Tibial nerve (tissue), 4 donors: ENCODE measurements around the gene HEATR5B. TPM values are rescaled to one million over a fixed set of nuclear protein-coding genes. Genes with fewer than 3 reads are reported as not detected.

Experiments used
- DNase-seq, 2 donors: peaks; one replicate each; pipeline ENCODE4 v3.0.0-alpha.2; 2019; ENCODE audit warnings: low spot score in 2 of 2
- H3K27ac ChIP-seq, 4 donors: fragments of 200-600 bp; sonication (generic) in 3 of 4; one replicate each; pipeline ENCODE4 v1.5.1; 2017 to 2019; ENCODE audit warnings: mild to moderate bottlenecking in 1 of 4
- H3K27me3 ChIP-seq, 2 donors: fragments of 200-600 bp; sonication (generic) in 1 of 2; one replicate each; pipeline versions ENCODE4 v1.5.1 to v1.6.0; 2017 to 2019
- H3K36me3 ChIP-seq, 3 donors: fragments of 200-600 bp; sonication (generic); one replicate each; pipeline ENCODE4 v1.5.1; 2018 to 2019
- H3K4me1 ChIP-seq, 4 donors: fragments of 200-600 bp; sonication (generic) in 3 of 4; one replicate each; pipeline ENCODE4 v1.5.1; 2017 to 2019
- H3K4me3 ChIP-seq, 4 donors: fragments of 200-600 bp; sonication (generic) in 3 of 4; one replicate each; pipeline ENCODE4 v1.5.1; 2017 to 2019; ENCODE audit warnings: mild to moderate bottlenecking in 1 of 4, moderate library complexity in 1 of 4
- H3K9me3 ChIP-seq, 4 donors: fragments of 200-600 bp; sonication (generic) in 3 of 4; one replicate each; pipeline ENCODE4 v1.5.1; 2017 to 2019
- EP300 ChIP-seq, 2 donors: sonication (generic); formaldehyde crosslinking; IDR thresholded peaks; one replicate each; pipeline ENCODE4 v1.6.1; 2017; ENCODE audit warnings: antibody characterized with exemption in 2 of 2, mild to moderate bottlenecking in 1 of 2
- POLR2A ChIP-seq, 2 donors: fragments of 450-650 bp; IDR thresholded peaks; one replicate each; pipeline ENCODE4 v1.6.1; 2017; ENCODE audit warnings: antibody characterized with exemption in 2 of 2, mild to moderate bottlenecking in 2 of 2, moderate library complexity in 2 of 2
- WGBS, 2 donors: methylation state at CpG; one replicate each; pipeline ENCODE4 v1.1.5; 2018; 5-methylcytosine and 5-hydroxymethylcytosine counted together
- total RNA-seq, 4 donors: library from RNA; depleted of rRNA; stranded (reverse); fragments of >200 nt; gene quantifications; one replicate each; pipeline ENCODE4 v1.1.0, GENCODE V29; 2016
- TF ChIP-seq, protein P1 (sequence below), 5 experiments: fragments of 200-600 bp in 3 of 5; fragments of 450-650 bp in 2 of 5; sonication (generic) in 3 of 5; IDR thresholded peaks; one replicate each; pipeline ENCODE4 v1.5.1; 2016 to 2019; ENCODE audit warnings: antibody characterized with exemption in 5 of 5, mild to moderate bottlenecking in 3 of 5, moderate library complexity in 2 of 5

HEATR5B gene
- total RNA-seq, 4 donors from 2014 or later, result 26.7 to 45.8 (median 35.9) TPM

GRCh38 chr2:37102588-37102987 lies 18.4 kb upstream of the HEATR5B start:
- no peak for DNase-seq
- Histone ChIP-seq H3K4me1 (no peaks in the 10 kb centered on the region), H3K27ac (no peak overlapping the region), H3K27me3 (no peaks in the 10 kb centered on the region), H3K36me3 (peaks cover 0 to 84% (median 8%) of the 10 kb centered on the region in 3 donors), H3K9me3 (no peaks in the 10 kb centered on the region), H3K4me3 (no peak overlapping the region)
- TF ChIP-seq, protein P1, sequence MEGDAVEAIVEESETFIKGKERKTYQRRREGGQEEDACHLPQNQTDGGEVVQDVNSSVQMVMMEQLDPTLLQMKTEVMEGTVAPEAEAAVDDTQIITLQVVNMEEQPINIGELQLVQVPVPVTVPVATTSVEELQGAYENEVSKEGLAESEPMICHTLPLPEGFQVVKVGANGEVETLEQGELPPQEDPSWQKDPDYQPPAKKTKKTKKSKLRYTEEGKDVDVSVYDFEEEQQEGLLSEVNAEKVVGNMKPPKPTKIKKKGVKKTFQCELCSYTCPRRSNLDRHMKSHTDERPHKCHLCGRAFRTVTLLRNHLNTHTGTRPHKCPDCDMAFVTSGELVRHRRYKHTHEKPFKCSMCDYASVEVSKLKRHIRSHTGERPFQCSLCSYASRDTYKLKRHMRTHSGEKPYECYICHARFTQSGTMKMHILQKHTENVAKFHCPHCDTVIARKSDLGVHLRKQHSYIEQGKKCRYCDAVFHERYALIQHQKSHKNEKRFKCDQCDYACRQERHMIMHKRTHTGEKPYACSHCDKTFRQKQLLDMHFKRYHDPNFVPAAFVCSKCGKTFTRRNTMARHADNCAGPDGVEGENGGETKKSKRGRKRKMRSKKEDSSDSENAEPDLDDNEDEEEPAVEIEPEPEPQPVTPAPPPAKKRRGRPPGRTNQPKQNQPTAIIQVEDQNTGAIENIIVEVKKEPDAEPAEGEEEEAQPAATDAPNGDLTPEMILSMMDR (IDR thresholded peaks at IDR 0.05), result no peak
- TF ChIP-seq EP300 (IDR thresholded peaks at IDR 0.05) (no peak), POLR2A (IDR thresholded peaks at IDR 0.05) (no peak)
- 90 to 94% methylated on average over 3 of the region's 3 CpGs for WGBS, 2 donors

GRCh38 chr2:37100054-37100453 lies 15.9 kb upstream of the HEATR5B start:
- no peaks in the 10 kb centered on the region for H3K9me3 ChIP-seq
- WGBS, 2 donors, result 59 to 79% methylated on average over 1 of the region's 1 CpG
- H3K36me3 ChIP-seq, result peaks cover 0 to 82% (median 0%) of the 10 kb centered on the region in 3 donors
- H3K4me1 ChIP-seq, result no peaks in the 10 kb centered on the region
- TF ChIP-seq POLR2A (IDR thresholded peaks at IDR 0.05) (no peak), EP300 (IDR thresholded peaks at IDR 0.05) (no peak)
- TF ChIP-seq, protein P1 (IDR thresholded peaks at IDR 0.05), result no peak
- H3K4me3 ChIP-seq, result no peak overlapping the region
- no peak for DNase-seq
- no peaks in the 10 kb centered on the region for H3K27me3 ChIP-seq
- H3K27ac ChIP-seq, result no peak overlapping the region

DNA sequence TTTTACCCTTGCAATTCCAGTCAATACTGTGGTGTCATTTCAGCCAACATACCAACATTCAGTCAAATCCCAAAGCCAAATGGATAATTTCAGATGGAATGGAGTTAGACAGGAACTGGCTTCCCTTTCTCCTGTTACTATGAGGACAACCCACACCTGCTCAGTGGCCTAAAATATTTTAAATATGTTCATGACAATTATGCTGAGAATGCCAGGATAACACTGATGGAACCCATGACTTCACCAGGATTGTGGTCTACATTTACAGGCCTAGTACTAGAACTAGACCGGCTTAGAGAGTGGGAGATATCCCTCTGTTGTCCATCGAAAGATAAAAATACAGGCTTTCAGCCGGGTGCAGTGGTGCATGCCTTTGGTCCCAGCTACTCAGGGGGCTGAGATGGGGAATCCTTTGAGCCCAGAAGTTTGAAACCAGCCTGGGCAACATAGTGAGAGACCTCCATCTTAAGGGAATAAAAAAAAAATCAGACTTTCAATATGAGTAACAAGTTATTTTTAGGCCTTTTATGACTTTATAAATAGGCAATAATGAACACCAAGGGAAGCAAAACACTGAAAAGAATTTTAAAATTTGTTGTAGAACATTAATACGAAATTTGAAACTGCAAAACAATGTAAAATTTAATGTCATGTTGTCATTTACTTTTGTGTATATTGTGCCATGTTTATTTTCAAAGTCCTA lies 14.4 kb upstream of the HEATR5B start:
- TF ChIP-seq, protein P1 (IDR thresholded peaks at IDR 0.05), result no peak
- H3K4me1 ChIP-seq, result no peaks in the 10 kb centered on the region
- DNase-seq, result no peak
- peaks cover 0 to 92% (median 0%) of the 10 kb centered on the region in 3 donors for H3K36me3 ChIP-seq
- no peaks in the 10 kb centered on the region for H3K9me3 ChIP-seq
- no peak overlapping the region for H3K4me3 ChIP-seq
- H3K27ac ChIP-seq, result no peak overlapping the region
- H3K27me3 ChIP-seq, result no peaks in the 10 kb centered on the region
- WGBS, 2 donors, result 90 to 92% methylated on average over 4 of the region's 4 CpGs

DNA sequence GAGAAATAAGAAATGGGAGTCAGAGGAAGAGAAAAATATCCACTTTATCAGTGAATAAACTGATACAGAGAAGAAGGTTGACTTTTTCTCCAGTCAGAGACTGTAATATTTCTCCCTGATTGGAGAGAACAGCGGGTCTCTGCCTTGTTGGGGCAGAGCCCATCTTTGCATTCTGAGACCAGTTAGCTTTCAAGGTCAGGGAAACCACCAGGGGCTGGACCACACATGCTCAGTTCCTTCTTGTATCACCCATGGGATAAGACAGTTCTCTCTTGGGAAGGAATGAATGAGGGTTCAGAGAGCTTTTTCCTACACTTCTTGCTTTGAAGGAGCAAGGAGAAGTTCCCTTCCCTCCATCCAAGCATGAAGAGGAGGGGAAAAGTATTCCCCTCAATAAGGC lies 12.4 kb upstream of the HEATR5B start:
- H3K36me3 ChIP-seq, result peaks cover 0 to 92% (median 0%) of the 10 kb centered on the region in 3 donors
- H3K9me3 ChIP-seq, result no peaks in the 10 kb centered on the region
- H3K4me3 ChIP-seq, result no peak overlapping the region
- H3K4me1 ChIP-seq, result no peaks in the 10 kb centered on the region
- TF ChIP-seq POLR2A (IDR thresholded peaks at IDR 0.05) (no peak), EP300 (IDR thresholded peaks at IDR 0.05) (no peak)
- TF ChIP-seq, protein P1 (IDR thresholded peaks at IDR 0.05), result no peak
- no peak overlapping the region for H3K27ac ChIP-seq
- WGBS, 2 donors, result 89 to 100% methylated on average over 1 of the region's 1 CpG
- no peaks in the 10 kb centered on the region for H3K27me3 ChIP-seq
- DNase-seq, result no peak

- Histone ChIP-seq H3K4me1 (no peaks in the 10 kb centered on the region), H3K27me3 (no peaks in the 10 kb centered on the region), H3K4me3 (no peak overlapping the region), H3K36me3 (peaks cover 0 to 89% (median 4%) of the 10 kb centered on the region in 3 donors), H3K9me3 (no peaks in the 10 kb centered on the region), H3K27ac (no peak overlapping the region)
- no peak for TF ChIP-seq POLR2A (IDR thresholded peaks at IDR 0.05)
- no peak for TF ChIP-seq EP300 (IDR thresholded peaks at IDR 0.05)
- TF ChIP-seq, protein P1 (IDR thresholded peaks at IDR 0.05), result no peak
- 80% methylated on average over 5 of the region's 5 CpGs for WGBS, 2 donors
- no peak for DNase-seq
Observed at GRCh38 chr2:37091873-37092272, 7.7 kb upstream of the HEATR5B start.
